ENCODE data around the gene VPS45. TPM values are rescaled to one million over a fixed set of nuclear protein-coding genes. Genes with fewer than 3 reads are reported as not detected.

Gene VPS45
- polyA plus RNA-seq, 1 donor from 2014 or later = 174 TPM

DNA sequence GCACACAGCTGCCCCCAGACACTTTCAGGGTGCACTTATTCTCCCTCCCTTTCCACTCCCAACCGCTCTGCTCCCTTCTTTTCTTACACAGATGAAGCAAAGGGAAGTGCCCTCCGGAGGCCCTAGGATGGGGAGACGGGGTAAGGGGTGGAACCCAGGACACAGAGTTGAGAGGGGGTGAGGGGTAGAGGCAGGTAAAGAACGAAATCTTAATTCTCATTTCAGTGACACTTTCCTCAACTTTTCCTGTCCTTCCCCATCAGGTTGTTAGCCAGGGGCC is 94.9 kb downstream of the VPS45 start:
- H3K27ac ChIP-seq (ENCODE audit: low read length) = peak overlapping the region; percentile 99
- no peaks in the 10 kb centered on the region for H3K79me2 ChIP-seq (replicated peaks; ENCODE audit: insufficient read depth, low read length)
- peak overlapping the region; percentile 74 for H3K4me2 ChIP-seq (ENCODE audit: low read length)
- H3K4me3 ChIP-seq (ENCODE audit: low read length) = peak overlapping the region; percentile 59
- H3K9me2 ChIP-seq (ENCODE audit: insufficient read depth, low read length) = no peaks in the 10 kb centered on the region
- no peaks in the 10 kb centered on the region for H4K20me1 ChIP-seq (ENCODE audit: insufficient read depth)
- TF ChIP-seq EZH2 (IDR thresholded peaks at IDR 0.05; ENCODE audit: borderline replicate concordance, insufficient read depth, low read length, poor library complexity, severe bottlenecking) = no peak
- no peak for TF ChIP-seq POLR2AphosphoS5 (IDR thresholded peaks at IDR 0.05)
- TF ChIP-seq RAD21 (conservative IDR thresholded peaks at IDR 0.05) = no peak
- TF ChIP-seq, protein P1, sequence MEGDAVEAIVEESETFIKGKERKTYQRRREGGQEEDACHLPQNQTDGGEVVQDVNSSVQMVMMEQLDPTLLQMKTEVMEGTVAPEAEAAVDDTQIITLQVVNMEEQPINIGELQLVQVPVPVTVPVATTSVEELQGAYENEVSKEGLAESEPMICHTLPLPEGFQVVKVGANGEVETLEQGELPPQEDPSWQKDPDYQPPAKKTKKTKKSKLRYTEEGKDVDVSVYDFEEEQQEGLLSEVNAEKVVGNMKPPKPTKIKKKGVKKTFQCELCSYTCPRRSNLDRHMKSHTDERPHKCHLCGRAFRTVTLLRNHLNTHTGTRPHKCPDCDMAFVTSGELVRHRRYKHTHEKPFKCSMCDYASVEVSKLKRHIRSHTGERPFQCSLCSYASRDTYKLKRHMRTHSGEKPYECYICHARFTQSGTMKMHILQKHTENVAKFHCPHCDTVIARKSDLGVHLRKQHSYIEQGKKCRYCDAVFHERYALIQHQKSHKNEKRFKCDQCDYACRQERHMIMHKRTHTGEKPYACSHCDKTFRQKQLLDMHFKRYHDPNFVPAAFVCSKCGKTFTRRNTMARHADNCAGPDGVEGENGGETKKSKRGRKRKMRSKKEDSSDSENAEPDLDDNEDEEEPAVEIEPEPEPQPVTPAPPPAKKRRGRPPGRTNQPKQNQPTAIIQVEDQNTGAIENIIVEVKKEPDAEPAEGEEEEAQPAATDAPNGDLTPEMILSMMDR (IDR thresholded peaks at IDR 0.05; ENCODE audit: poor library complexity, severe bottlenecking) = no peak
- TF ChIP-seq MXI1 (conservative IDR thresholded peaks at IDR 0.05; ENCODE audit: poor library complexity, severe bottlenecking) = no peak
- TF ChIP-seq EP300 (conservative IDR thresholded peaks at IDR 0.05; ENCODE audit: poor library complexity, severe bottlenecking) = no peak
- TF ChIP-seq, protein P2, sequence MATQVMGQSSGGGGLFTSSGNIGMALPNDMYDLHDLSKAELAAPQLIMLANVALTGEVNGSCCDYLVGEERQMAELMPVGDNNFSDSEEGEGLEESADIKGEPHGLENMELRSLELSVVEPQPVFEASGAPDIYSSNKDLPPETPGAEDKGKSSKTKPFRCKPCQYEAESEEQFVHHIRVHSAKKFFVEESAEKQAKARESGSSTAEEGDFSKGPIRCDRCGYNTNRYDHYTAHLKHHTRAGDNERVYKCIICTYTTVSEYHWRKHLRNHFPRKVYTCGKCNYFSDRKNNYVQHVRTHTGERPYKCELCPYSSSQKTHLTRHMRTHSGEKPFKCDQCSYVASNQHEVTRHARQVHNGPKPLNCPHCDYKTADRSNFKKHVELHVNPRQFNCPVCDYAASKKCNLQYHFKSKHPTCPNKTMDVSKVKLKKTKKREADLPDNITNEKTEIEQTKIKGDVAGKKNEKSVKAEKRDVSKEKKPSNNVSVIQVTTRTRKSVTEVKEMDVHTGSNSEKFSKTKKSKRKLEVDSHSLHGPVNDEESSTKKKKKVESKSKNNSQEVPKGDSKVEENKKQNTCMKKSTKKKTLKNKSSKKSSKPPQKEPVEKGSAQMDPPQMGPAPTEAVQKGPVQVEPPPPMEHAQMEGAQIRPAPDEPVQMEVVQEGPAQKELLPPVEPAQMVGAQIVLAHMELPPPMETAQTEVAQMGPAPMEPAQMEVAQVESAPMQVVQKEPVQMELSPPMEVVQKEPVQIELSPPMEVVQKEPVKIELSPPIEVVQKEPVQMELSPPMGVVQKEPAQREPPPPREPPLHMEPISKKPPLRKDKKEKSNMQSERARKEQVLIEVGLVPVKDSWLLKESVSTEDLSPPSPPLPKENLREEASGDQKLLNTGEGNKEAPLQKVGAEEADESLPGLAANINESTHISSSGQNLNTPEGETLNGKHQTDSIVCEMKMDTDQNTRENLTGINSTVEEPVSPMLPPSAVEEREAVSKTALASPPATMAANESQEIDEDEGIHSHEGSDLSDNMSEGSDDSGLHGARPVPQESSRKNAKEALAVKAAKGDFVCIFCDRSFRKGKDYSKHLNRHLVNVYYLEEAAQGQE (IDR thresholded peaks at IDR 0.05; ENCODE audit: borderline replicate concordance) = no peak
- TF ChIP-seq SMC3 (conservative IDR thresholded peaks at IDR 0.05; ENCODE audit: poor library complexity) = no peak
- TF ChIP-seq TAF1 (IDR thresholded peaks at IDR 0.05; ENCODE audit: low read depth) = no peak
- peak overlapping the region; percentile 89 for H3K9ac ChIP-seq (ENCODE audit: low read length)
- peaks cover 16% of the 10 kb centered on the region for H3F3A ChIP-seq (ENCODE audit: insufficient read depth, low read length, poor library complexity, severe bottlenecking)
- H3K27me3 ChIP-seq (ENCODE audit: insufficient read depth, low read depth, low read length) = no peaks in the 10 kb centered on the region
- peaks cover 11% of the 10 kb centered on the region for H3K36me3 ChIP-seq (ENCODE audit: insufficient read depth, low read length)
- H3K9me3 ChIP-seq (ENCODE audit: low read length) = no peaks in the 10 kb centered on the region
- no peak overlapping the region for H2AFZ ChIP-seq (ENCODE audit: low read depth, low read length)

DNA sequence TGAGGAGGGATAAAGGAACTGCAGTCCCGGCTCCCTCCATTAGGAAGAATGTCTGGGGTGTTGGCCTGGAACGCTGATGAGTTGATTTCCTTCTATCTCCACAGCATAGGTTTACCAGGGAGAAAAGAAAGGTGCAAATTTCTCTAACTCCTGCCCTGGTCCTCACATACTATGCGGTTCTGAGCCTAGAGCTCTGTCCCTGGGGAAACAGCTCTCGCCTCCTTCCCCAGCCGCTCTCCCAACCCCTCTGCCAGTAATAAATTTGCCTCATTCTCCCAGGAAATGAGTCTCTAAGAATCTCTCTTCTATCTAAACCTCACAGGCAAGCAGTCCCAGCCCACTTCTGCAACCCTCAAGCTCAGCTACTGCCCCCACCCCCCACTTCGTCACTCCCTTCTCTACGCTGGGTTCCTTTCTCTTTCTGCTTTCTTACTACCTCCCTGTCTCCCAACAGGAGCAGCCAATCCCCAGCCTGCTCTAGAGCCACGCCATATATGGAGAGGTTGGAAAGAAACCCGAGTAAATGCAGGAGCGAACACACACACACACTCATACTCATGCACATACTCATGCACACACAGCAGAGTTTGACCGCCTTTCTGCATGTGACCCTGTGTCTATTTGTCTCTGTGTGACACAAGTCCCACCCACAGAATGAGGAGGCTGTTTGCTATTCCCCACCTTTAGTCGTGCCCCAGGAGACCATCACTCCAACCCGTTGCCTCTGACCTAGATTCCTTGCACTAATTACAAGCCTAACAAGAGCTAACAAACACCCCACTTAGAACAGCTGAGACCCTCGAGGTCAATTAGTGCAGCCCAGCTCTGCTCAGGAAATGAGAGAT is 95.5 kb downstream of the VPS45 start:
- peak overlapping the region; percentile 99 for H3K27ac ChIP-seq (ENCODE audit: low read length)
- no peaks in the 10 kb centered on the region for H3K79me2 ChIP-seq (replicated peaks; ENCODE audit: insufficient read depth, low read length)
- H3K36me3 ChIP-seq (ENCODE audit: insufficient read depth, low read length) = peaks cover 7% of the 10 kb centered on the region
- H3K4me2 ChIP-seq (ENCODE audit: low read length) = peak overlapping the region; percentile 74
- H3K9ac ChIP-seq (ENCODE audit: low read length) = peak overlapping the region; percentile 89
- H3F3A ChIP-seq (ENCODE audit: insufficient read depth, low read length, poor library complexity, severe bottlenecking) = peaks cover 16% of the 10 kb centered on the region
- H3K4me3 ChIP-seq (ENCODE audit: low read length) = peak overlapping the region; percentile 59
- no peaks in the 10 kb centered on the region for H4K20me1 ChIP-seq (ENCODE audit: insufficient read depth)
- no peaks in the 10 kb centered on the region for H3K9me3 ChIP-seq (ENCODE audit: low read length)
- H3K9me2 ChIP-seq (ENCODE audit: insufficient read depth, low read length) = no peaks in the 10 kb centered on the region
- H2AFZ ChIP-seq (ENCODE audit: low read depth, low read length) = no peak overlapping the region
- TF ChIP-seq, protein P2 (IDR thresholded peaks at IDR 0.05; ENCODE audit: borderline replicate concordance) = no peak
- TF ChIP-seq EP300 (conservative IDR thresholded peaks at IDR 0.05; ENCODE audit: poor library complexity, severe bottlenecking) = peak; percentile 96
- TF ChIP-seq, protein P1 (IDR thresholded peaks at IDR 0.05; ENCODE audit: poor library complexity, severe bottlenecking) = no peak
- peak; percentile 26 for TF ChIP-seq SMC3 (conservative IDR thresholded peaks at IDR 0.05; ENCODE audit: poor library complexity)
- peak; percentile 35 for TF ChIP-seq RAD21 (conservative IDR thresholded peaks at IDR 0.05)
- peak; percentile 81 for TF ChIP-seq TAF1 (IDR thresholded peaks at IDR 0.05; ENCODE audit: low read depth)
- peak; percentile 93 for TF ChIP-seq POLR2AphosphoS5 (IDR thresholded peaks at IDR 0.05)
- TF ChIP-seq EZH2 (IDR thresholded peaks at IDR 0.05; ENCODE audit: borderline replicate concordance, insufficient read depth, low read length, poor library complexity, severe bottlenecking) = no peak
- peak; percentile 41 for TF ChIP-seq MXI1 (conservative IDR thresholded peaks at IDR 0.05; ENCODE audit: poor library complexity, severe bottlenecking)
- no peaks in the 10 kb centered on the region for H3K27me3 ChIP-seq (ENCODE audit: insufficient read depth, low read depth, low read length)

Measured in neural cell (in vitro differentiated cells).